ENCODE data around the gene FAT1.

DNA sequence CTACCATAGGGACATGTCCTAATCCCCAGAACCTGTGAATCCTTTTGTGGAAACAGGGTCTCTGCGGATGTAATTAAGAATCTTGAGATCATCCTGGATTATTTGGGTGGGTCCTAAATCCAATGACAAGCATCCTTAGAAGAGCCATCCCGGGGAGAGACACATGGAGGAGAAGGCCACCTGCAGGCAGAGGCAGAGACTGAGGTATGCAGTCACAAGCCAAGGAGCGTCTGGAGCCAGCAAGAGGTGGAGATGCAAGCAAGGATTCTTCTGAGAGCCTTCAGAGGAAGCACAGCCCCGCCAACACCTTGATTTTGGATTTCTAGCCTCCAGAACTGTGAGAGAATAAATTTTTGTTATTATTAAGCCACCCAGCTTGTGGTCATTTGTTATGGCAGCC, 13.8 kb upstream of the FAT1 start:
- TF ChIP-seq CTCF (IDR thresholded peaks at IDR 0.05), result no peak
- TF ChIP-seq POLR2A (IDR thresholded peaks at IDR 0.05), result no peak

Data from testis (tissue), 2 donors.